Coronary artery (tissue), 2 donors: ENCODE results near the gene PIK3R1.
A peak's percentile ranks its signal among the peaks of the same experiment; 100 is the strongest.

Experiments
- DNase-seq: peaks from one replicate; pipeline ENCODE4 v3.0.0-alpha.2; 2017; ENCODE audit warnings: low spot score
- H3K27ac ChIP-seq, 2 donors: fragments of 200-600 bp; sonication (generic); one replicate each; pipeline ENCODE4 v1.5.1; 2016 to 2019
- H3K4me3 ChIP-seq: fragments of 200-600 bp; sonication (generic); 2 replicates; pipeline ENCODE4 v1.5.1; 2016; ENCODE audit warnings: mild to moderate bottlenecking, moderate library complexity
- TF ChIP-seq, protein P1 (sequence below): fragments of 200-600 bp; sonication (generic); IDR thresholded peaks from one replicate; pipeline ENCODE4 v1.5.1; 2019; ENCODE audit warnings: antibody characterized with exemption

PIK3R1 gene

DNA sequence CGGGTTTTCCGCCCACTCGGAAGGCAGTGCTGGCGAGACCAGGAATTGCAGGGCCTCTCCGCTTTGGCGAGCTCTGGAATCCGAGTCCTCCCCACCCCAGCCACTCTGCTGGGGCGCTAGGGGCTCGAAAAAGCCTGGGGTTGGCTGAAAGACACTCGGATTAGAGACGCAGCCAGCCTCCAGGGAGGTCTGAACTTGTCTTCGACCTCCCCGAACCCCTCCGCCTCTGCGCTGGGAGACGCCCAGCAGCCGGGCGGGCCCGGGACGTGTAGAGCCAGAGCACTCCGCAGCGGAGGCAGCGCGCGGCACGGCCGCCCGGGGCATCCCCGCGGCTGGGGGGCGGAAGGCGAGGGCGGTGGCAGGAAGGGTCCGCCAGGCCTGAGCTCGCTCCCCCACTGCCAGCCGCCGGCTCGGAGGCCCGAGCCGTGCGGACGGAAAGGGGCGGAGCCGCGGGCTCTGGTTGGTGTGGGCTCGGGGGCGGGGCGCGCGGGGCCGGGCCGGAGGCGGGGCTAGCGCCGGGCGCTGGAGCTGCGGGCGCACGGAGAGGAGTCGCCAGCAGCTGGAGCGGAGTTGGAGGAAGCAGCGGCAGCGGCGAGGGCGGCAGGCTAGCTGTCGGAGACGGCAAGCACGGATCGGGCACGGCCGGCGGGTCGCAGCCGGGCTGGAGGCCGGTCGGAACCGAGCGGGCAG, at the start of gene PIK3R1:
Gene PIK3R1, plus strand, starts transcription at position 549 of the 690 bp plus-strand sequence. CDS start 10,920 bp downstream, outside the sequence.
- H3K27ac ChIP-seq: peak within 1 kb of the TSS; percentile 98 to 99
- peak within 1 kb of the TSS; percentile 96 for H3K4me3 ChIP-seq
- TF ChIP-seq, protein P1, sequence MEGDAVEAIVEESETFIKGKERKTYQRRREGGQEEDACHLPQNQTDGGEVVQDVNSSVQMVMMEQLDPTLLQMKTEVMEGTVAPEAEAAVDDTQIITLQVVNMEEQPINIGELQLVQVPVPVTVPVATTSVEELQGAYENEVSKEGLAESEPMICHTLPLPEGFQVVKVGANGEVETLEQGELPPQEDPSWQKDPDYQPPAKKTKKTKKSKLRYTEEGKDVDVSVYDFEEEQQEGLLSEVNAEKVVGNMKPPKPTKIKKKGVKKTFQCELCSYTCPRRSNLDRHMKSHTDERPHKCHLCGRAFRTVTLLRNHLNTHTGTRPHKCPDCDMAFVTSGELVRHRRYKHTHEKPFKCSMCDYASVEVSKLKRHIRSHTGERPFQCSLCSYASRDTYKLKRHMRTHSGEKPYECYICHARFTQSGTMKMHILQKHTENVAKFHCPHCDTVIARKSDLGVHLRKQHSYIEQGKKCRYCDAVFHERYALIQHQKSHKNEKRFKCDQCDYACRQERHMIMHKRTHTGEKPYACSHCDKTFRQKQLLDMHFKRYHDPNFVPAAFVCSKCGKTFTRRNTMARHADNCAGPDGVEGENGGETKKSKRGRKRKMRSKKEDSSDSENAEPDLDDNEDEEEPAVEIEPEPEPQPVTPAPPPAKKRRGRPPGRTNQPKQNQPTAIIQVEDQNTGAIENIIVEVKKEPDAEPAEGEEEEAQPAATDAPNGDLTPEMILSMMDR: no peak
- peak; percentile 97 for DNase-seq

DNA sequence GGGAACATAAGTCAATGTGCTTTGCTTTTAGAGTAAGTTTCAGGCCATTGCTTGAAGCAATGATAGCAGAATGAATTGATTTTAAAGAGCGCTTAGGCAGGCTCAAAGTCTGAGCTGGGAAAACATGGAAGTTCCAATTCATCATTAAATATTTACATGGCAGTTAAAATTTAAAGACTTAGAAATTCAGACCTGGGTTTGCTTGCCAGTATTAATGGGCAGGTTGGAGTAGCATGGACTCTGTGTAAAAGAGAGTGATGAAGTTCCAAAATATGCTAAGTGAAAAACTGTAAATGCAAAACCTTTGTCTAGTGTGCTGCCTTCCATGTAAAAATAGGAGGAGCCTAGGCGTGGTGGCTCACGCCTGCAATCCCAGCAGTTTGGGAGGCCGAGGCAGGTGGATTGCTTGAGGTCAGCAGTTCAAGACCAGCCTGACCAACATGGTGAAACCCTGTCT, 48.3 kb upstream of the PIK3R1 start:
- H3K27ac ChIP-seq: no peak overlapping the region
- no peak overlapping the region for H3K4me3 ChIP-seq
- DNase-seq: no peak
- TF ChIP-seq, protein P1: no peak

DNA sequence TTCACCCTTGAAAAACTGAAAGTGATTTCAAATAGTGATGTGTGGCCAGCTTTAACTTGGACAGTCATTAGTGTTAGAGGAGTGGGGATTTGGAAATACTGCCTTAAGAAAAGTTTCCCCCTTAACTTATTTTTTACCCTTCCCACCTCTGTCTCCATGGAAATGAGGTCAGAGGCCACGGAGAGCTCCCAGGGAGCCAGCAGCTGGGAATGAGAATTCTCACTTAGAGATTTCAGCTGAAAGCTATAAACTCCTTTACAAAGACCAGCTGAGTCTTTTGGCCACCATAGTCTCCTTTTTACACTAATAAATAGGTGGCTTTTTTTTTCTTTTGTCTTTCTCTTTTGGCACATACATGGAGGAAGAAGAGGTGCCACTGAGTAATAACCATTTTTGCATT, 45.7 kb upstream of the PIK3R1 start:
- TF ChIP-seq, protein P1: no peak
- Histone ChIP-seq H3K4me3 (no peak overlapping the region), H3K27ac (peak overlapping the region in 1 of 2 donors; percentile 72)
- no peak for DNase-seq

DNA sequence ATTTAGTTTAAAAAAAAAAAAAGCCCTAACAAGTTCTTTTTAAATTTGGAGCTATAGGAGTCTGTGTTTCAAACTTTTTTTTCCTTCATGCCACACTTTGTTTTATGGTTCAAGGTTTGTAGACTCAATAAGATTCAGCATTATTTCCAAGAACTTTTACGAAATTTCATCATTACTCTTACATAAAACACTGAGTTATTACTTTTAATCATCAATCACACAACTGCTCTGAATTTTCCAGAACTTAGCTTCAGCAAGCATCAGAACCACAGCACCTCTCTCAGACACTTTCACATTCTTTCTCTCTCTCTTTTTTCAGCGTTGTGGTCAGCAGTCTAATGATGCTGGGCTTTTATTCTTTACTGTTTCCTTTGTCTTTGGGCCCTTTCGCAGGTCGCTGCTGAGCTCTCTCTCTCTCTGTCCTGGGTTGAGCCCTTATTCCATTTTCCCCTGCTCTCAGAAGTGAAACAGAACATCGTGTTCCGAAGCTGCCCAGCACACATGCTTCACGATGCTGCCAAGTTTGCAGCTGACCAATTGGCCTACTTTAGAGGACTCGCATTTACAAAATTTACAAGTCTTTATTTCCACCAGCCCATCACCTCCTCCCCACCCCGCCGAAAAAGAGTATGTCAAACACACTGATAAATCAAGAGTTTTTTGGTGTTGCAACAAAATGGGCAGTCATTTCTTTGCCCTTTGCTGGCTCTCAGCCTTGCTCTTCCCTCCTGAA, 44.6 kb upstream of the PIK3R1 start:
- DNase-seq: peak; percentile 87
- TF ChIP-seq, protein P1: no peak
- H3K27ac ChIP-seq: peak overlapping the region; percentile 72 to 73
- H3K4me3 ChIP-seq: peak overlapping the region; percentile 33

DNA sequence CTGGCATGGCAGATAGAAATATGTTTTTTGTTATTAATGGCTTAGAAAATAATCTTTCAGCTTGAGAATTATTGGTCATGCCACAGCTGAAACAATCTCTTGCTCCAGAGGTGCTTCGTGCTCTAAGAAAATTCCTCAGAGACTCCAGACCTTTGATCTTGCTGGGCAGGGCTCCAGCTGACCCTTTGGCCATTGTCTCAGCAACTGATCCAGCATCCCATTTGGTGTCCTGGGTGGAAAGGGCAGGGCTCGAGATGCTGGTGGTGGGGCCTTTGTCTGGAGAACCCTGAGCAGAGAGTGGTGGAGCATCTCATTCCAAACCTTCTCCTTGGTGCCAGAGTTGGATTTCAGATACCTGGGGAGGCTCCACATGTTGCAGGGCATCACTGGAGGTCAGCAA, 43.2 kb upstream of the PIK3R1 start:
- H3K27ac ChIP-seq: peak overlapping the region; percentile 33 to 72
- no peak overlapping the region for H3K4me3 ChIP-seq
- TF ChIP-seq, protein P1: no peak
- DNase-seq: no peak

DNA sequence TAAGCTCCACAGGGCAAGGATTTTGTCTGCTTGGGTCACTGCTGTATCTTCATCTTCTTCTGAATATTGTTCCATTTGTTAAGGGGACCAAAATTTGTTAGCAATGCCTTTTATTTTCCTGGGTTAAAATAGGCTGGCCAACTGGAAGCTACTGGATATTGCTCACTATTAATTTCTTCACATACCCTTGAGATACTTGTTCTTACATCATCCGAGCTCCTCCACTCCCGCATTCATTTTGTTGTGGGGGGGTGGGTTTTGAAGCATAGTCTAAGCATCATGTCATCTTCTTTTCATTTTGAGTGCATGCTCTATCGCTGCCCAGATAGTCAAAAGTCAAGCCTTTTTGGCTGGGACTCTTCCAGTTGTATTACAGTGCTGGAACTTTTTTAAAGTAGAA, 42.5 kb upstream of the PIK3R1 start:
- TF ChIP-seq, protein P1: no peak
- no peak for DNase-seq
- no peak overlapping the region for H3K4me3 ChIP-seq
- peak overlapping the region in 1 of 2 donors; percentile 33 for H3K27ac ChIP-seq
